Nucleus accumbens (tissue), 56 donors: ENCODE measurements around the gene PTTG1IP2.

Source experiments
- DNase-seq, 56 donors: peaks; one replicate each; lab custom pipeline; 2025; lab: John Stamatoyannopoulos, UW

The PTTG1IP2 gene

DNA sequence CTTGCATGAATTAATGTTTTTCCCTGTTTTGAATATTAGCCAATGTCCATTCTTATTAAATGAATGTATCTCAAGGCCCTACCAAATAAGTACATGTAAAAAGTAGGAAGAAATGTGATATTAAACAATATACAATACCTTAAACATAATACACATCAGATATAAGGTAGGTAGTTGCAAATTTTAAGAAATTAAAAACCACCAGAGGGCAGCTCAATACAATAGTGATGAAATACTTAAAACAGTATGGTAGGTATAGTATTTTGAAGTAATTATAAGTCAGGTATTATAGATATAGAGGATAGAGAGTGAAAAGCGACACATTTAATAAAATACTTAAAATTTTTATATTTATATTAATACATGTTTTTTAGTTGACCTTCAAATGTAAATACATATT is 83.1 kb downstream of the PTTG1IP2 start:
- DNase-seq = no peak

DNA sequence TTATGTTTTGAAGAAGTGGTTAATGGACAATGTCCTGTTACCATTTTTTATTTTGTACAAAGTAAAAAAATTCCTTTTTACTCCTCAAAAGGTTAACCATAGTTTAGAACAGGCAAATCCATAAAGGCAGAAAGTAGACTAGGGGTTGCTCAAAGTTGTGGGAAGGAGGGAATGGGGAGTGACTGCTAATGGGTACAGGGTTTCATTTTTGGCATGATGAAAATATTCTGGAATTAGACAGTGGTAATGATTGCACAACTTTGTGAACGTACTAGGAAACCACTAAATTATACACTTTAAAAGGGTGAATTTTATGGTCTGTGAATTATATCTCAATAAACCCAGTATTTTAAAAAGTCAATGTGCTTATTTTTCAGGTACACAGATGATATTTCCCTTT is 91.3 kb downstream of the PTTG1IP2 start:
- DNase-seq = no peak
